ENCODE data around the gene AK8.

AK8 gene

GRCh38 chr9:132861666-132862065 is 16.4 kb downstream of the AK8 start:
- Histone ChIP-seq H3K9ac (ENCODE audit: low read length) (no peak overlapping the region), H3K36me3 (replicated peaks; ENCODE audit: low read depth, low read length) (no peaks in the 10 kb centered on the region), H3K4me3 (ENCODE audit: low read length) (no peak overlapping the region), H3K4me1 (ENCODE audit: low read length) (no peaks in the 10 kb centered on the region), H4K20me1 (ENCODE audit: insufficient read depth, low read length) (no peaks in the 10 kb centered on the region), H3K27me3 (ENCODE audit: low read depth, low read length) (no peaks in the 10 kb centered on the region), H3K27ac (ENCODE audit: low read length) (no peak overlapping the region), H3K9me3 (ENCODE audit: insufficient read depth, low read length) (no peaks in the 10 kb centered on the region), H2AFZ (ENCODE audit: low read depth, low read length) (no peak overlapping the region), H3K79me2 (ENCODE audit: low read length) (no peaks in the 10 kb centered on the region), H3K4me2 (ENCODE audit: low read length) (no peak overlapping the region)
- no peak for TF ChIP-seq EZH2phosphoT487 (IDR thresholded peaks at IDR 0.05; ENCODE audit: low read depth)
- TF ChIP-seq CTCF (IDR thresholded peaks at IDR 0.05; ENCODE audit: low read depth, low read length) = no peak

DNA sequence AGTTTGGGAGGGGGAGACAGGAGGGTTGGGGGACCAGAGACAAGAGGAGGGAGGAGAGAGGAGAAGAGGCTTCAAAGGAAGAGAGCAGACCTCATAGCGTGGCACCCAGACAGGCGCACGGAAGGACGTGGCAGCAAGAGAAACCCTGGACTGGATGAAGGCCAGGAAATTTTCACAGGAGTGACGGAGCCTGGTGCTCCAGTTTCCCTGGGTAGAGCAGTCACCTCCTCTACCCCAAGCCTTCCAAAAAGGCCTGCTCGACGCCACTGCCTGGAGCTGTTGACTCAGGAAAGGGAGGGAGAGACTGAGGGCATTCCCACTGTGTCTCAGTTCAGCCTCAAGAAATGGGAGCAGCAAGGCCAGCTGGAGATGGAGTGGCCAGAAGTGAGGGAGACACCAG is 19.3 kb downstream of the AK8 start:
- H3K27ac ChIP-seq (ENCODE audit: low read length) = no peak overlapping the region
- no peaks in the 10 kb centered on the region for H3K4me1 ChIP-seq (ENCODE audit: low read length)
- H3K4me3 ChIP-seq (ENCODE audit: low read length) = no peak overlapping the region
- no peaks in the 10 kb centered on the region for H3K79me2 ChIP-seq (ENCODE audit: low read length)
- TF ChIP-seq CTCF (IDR thresholded peaks at IDR 0.05; ENCODE audit: low read depth, low read length) = no peak
- no peak for TF ChIP-seq EZH2phosphoT487 (IDR thresholded peaks at IDR 0.05; ENCODE audit: low read depth)
- H3K27me3 ChIP-seq (ENCODE audit: low read depth, low read length) = peaks cover 4% of the 10 kb centered on the region; the same call in 1 of the 2 replicates
- H3K9ac ChIP-seq (ENCODE audit: low read length) = no peak overlapping the region
- H4K20me1 ChIP-seq (ENCODE audit: insufficient read depth, low read length) = no peaks in the 10 kb centered on the region
- H2AFZ ChIP-seq (ENCODE audit: low read depth, low read length) = no peak overlapping the region
- no peaks in the 10 kb centered on the region for H3K36me3 ChIP-seq (replicated peaks; ENCODE audit: low read depth, low read length)
- H3K4me2 ChIP-seq (ENCODE audit: low read length) = no peak overlapping the region
- no peaks in the 10 kb centered on the region for H3K9me3 ChIP-seq (ENCODE audit: insufficient read depth, low read length)

- Histone ChIP-seq H3K9me3 (ENCODE audit: insufficient read depth, low read length) (no peaks in the 10 kb centered on the region), H3K27me3 (ENCODE audit: low read depth, low read length) (peaks cover 4% of the 10 kb centered on the region; the same call in 1 of the 2 replicates), H3K27ac (ENCODE audit: low read length) (no peak overlapping the region), H3K79me2 (ENCODE audit: low read length) (no peaks in the 10 kb centered on the region), H3K9ac (ENCODE audit: low read length) (no peak overlapping the region), H2AFZ (ENCODE audit: low read depth, low read length) (no peak overlapping the region), H3K36me3 (replicated peaks; ENCODE audit: low read depth, low read length) (no peaks in the 10 kb centered on the region), H3K4me3 (ENCODE audit: low read length) (no peak overlapping the region), H3K4me2 (ENCODE audit: low read length) (no peak overlapping the region), H4K20me1 (ENCODE audit: insufficient read depth, low read length) (no peaks in the 10 kb centered on the region), H3K4me1 (ENCODE audit: low read length) (no peaks in the 10 kb centered on the region)
- TF ChIP-seq CTCF (IDR thresholded peaks at IDR 0.05; ENCODE audit: low read depth, low read length) = no peak
- TF ChIP-seq EZH2phosphoT487 (IDR thresholded peaks at IDR 0.05; ENCODE audit: low read depth) = no peak
Observed at GRCh38 chr9:132857616-132858342, 20.3 kb downstream of the AK8 start.

DNA sequence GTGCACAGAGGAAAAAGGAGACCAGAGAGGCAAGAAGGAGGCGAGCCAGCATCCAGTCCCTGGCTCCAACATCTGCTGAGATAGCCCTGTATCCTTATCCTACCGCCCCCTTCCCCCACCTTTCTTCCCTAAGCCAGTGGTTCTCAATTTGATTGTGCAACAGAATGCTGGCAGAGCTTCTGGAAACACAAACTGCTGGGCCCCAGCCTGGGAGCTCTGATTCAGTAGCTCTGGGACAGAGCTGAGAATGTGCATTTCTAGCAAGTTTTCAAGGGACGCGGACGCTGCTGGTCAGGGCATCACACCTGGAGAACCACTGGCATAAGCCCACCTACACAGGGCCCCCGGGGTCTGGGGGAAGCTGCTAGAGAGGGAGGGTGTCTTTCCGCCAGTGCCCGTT is 21.1 kb downstream of the AK8 start:
- Histone ChIP-seq H3K4me2 (ENCODE audit: low read length) (no peak overlapping the region), H3K9me3 (ENCODE audit: insufficient read depth, low read length) (no peaks in the 10 kb centered on the region), H4K20me1 (ENCODE audit: insufficient read depth, low read length) (no peaks in the 10 kb centered on the region), H3K9ac (ENCODE audit: low read length) (no peak overlapping the region), H3K4me1 (ENCODE audit: low read length) (no peaks in the 10 kb centered on the region), H3K4me3 (ENCODE audit: low read length) (no peak overlapping the region), H3K27me3 (ENCODE audit: low read depth, low read length) (peaks cover 4% of the 10 kb centered on the region; the same call in 1 of the 2 replicates), H3K79me2 (ENCODE audit: low read length) (no peaks in the 10 kb centered on the region), H2AFZ (ENCODE audit: low read depth, low read length) (no peak overlapping the region), H3K27ac (ENCODE audit: low read length) (no peak overlapping the region), H3K36me3 (replicated peaks; ENCODE audit: low read depth, low read length) (no peaks in the 10 kb centered on the region)
- TF ChIP-seq CTCF (IDR thresholded peaks at IDR 0.05; ENCODE audit: low read depth, low read length) = no peak
- TF ChIP-seq EZH2phosphoT487 (IDR thresholded peaks at IDR 0.05; ENCODE audit: low read depth) = no peak

Data from OCI-LY3 (cell line).